PC-9 (cell line): ENCODE data around the gene RGS11.

Experiments used
- EZH2 ChIP-seq: fragments of 200-600 bp; sonication (generic); IDR thresholded peaks from 2 replicates; pipeline ENCODE4 v1.8.0; 2017; ENCODE audit warnings: antibody characterized with exemption, low read depth
- TF ChIP-seq, protein P1 (sequence below): fragments of 200-600 bp; sonication (generic); conservative IDR thresholded peaks from 2 replicates; pipeline ENCODE4 v1.6.1; 2017; ENCODE audit warnings: mixed run types, antibody characterized with exemption, mild to moderate bottlenecking, moderate library complexity

DNA sequence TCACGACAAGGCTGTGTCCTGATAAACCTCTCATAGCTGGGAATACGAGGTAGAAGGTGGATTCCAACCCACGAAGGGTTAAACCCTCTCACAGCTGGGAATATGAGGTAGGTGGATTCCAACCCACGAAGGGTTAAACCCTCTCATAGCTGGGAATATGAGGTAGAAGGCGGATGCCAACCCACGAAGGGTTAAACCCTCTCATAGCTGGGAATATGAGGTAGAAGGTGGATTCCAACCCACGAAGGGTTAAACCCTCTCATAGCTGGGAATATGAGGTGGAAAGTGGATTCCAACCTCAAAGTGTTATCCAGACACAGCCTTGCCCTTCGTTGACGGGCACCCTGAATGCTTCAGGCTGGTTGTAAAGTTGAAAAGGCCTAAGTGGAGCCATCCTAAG, 45.8 kb upstream of the RGS11 start:
- TF ChIP-seq, protein P1, sequence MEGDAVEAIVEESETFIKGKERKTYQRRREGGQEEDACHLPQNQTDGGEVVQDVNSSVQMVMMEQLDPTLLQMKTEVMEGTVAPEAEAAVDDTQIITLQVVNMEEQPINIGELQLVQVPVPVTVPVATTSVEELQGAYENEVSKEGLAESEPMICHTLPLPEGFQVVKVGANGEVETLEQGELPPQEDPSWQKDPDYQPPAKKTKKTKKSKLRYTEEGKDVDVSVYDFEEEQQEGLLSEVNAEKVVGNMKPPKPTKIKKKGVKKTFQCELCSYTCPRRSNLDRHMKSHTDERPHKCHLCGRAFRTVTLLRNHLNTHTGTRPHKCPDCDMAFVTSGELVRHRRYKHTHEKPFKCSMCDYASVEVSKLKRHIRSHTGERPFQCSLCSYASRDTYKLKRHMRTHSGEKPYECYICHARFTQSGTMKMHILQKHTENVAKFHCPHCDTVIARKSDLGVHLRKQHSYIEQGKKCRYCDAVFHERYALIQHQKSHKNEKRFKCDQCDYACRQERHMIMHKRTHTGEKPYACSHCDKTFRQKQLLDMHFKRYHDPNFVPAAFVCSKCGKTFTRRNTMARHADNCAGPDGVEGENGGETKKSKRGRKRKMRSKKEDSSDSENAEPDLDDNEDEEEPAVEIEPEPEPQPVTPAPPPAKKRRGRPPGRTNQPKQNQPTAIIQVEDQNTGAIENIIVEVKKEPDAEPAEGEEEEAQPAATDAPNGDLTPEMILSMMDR, result no peak
- TF ChIP-seq EZH2, result no peak
